MCF 10A (cell line): ENCODE data around the gene ROBO3. TPM values are rescaled to one million over a fixed set of nuclear protein-coding genes. Genes with fewer than 3 reads are reported as not detected.

Experiments
- BruUV-seq: library from RNA; stranded (reverse); fragments of 400-500 nt; replicated peaks from 2 replicates; lab custom pipeline; 2021; lab: Mats Ljungman, UMichigan
- CTCF ChIA-PET: fragments of 300-600 bp; sonication (Branson Sonifier 250); formaldehyde crosslinking; extraction: SDS; loops from one replicate; lab custom pipeline; 2021; ENCODE audit warnings: antibody characterized with exemption, inconsistent platforms; lab: Yijun Ruan, JAX
- POLR2A ChIA-PET: fragments of 300-600, 350-650 bp; sonication (Branson Sonifier 250); formaldehyde crosslinking; extraction: SDS; loops from one replicate; lab custom pipeline; 2020; ENCODE audit warnings: antibody characterized with exemption, inconsistent platforms; lab: Yijun Ruan, JAX
- DNase-seq: peaks from one replicate; pipeline ENCODE4 v3.0.0-alpha.2; 2018; ENCODE audit not compliant: unreplicated experiment
- H3K27ac Mint-ChIP-seq: one replicate; pipeline ENCODE4 v1.8.0; 2022; ENCODE audit warnings: mild to moderate bottlenecking, low read depth, mixed read lengths; ENCODE audit not compliant: unreplicated experiment
- H3K27me3 Mint-ChIP-seq: one replicate; pipeline ENCODE4 v1.8.0; 2022; ENCODE audit warnings: mixed read lengths; ENCODE audit not compliant: insufficient read depth, unreplicated experiment
- H3K36me3 Mint-ChIP-seq: one replicate; pipeline ENCODE4 v1.8.0; 2022; ENCODE audit warnings: mild to moderate bottlenecking, moderate library complexity, mixed read lengths; ENCODE audit not compliant: insufficient read depth, unreplicated experiment
- H3K4me1 Mint-ChIP-seq: one replicate; pipeline ENCODE4 v1.8.0; 2022; ENCODE audit warnings: mixed read lengths; ENCODE audit not compliant: insufficient read depth, unreplicated experiment
- H3K4me3 Mint-ChIP-seq: one replicate; pipeline ENCODE4 v1.8.0; 2022; ENCODE audit warnings: mild to moderate bottlenecking, moderate library complexity, mixed read lengths; ENCODE audit not compliant: unreplicated experiment
- H3K9me3 Mint-ChIP-seq: one replicate; pipeline ENCODE4 v1.8.0; 2022; ENCODE audit warnings: mixed read lengths; ENCODE audit not compliant: unreplicated experiment
- intact Hi-C: fragments of 100-400 bp; cut with micrococcal nuclease; formaldehyde crosslinking; loops from 2 replicates; pipeline ENCODE4 v1.14.1; 2022
- total RNA-seq: library from RNA; stranded (reverse); gene quantifications from 2 replicates; pipeline ENCODE4 v1.2.3, GENCODE V29; 2022
- TF ChIP-seq, protein P1 (sequence below): fragments of 200-600 bp; IDR thresholded peaks from one replicate; pipeline ENCODE4 v1.8.0; 2022; ENCODE audit warnings: antibody characterized with exemption, mild to moderate bottlenecking; ENCODE audit not compliant: unreplicated experiment

The ROBO3 gene
- total RNA-seq, 1 experiment from 2014 or later = 117 TPM

DNA sequence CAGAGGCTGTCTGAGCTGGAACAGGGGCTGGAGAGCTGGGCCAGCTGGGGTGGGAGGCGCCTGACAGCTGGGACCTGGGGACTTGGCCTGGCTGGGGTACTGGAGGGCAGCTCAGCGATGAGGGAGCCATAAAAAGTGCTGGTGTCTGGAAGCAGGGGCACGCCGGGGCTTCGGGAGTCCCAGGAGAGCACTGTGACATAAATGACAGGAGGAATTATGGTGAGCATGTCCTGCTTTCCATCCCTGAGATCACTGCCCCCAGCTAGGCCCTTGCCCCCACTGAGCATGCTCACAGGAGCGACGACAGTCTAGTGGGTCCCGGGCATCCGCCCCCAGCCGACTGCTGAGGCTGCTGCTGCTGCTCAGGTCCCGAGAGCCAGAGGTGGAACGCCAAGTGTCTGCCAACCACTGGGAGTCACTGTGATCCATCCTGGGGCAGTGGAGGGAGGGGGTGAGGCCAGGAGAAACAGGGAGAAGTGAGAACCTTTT, 26.2 kb downstream of the ROBO3 start:
- intact Hi-C loops = no loop called here
- TF ChIP-seq, protein P1, sequence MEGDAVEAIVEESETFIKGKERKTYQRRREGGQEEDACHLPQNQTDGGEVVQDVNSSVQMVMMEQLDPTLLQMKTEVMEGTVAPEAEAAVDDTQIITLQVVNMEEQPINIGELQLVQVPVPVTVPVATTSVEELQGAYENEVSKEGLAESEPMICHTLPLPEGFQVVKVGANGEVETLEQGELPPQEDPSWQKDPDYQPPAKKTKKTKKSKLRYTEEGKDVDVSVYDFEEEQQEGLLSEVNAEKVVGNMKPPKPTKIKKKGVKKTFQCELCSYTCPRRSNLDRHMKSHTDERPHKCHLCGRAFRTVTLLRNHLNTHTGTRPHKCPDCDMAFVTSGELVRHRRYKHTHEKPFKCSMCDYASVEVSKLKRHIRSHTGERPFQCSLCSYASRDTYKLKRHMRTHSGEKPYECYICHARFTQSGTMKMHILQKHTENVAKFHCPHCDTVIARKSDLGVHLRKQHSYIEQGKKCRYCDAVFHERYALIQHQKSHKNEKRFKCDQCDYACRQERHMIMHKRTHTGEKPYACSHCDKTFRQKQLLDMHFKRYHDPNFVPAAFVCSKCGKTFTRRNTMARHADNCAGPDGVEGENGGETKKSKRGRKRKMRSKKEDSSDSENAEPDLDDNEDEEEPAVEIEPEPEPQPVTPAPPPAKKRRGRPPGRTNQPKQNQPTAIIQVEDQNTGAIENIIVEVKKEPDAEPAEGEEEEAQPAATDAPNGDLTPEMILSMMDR = no peak
- Mint-ChIP-seq H3K27ac (no peak overlapping the region), H3K4me1 (peaks cover 4% of the 10 kb centered on the region), H3K4me3 (no peak overlapping the region), H3K9me3 (no peaks in the 10 kb centered on the region), H3K36me3 (no peaks in the 10 kb centered on the region), H3K27me3 (no peaks in the 10 kb centered on the region)
- DNase-seq = no peak
- no TSS peak for BruUV-seq
- CTCF ChIA-PET = interaction anchor here (0.7 to 2.2 kb wide), 4 partner anchors 9 to 28 kb away, joined by 3 to 12 read pairs (median 6); no protein-coding TSS in a partner anchor
- POLR2A ChIA-PET = interaction anchor here (0.5 to 1.6 kb wide), 2 partner anchors 9 to 54 kb away, joined by 3 to 5 read pairs; no protein-coding TSS in a partner anchor

GRCh38 chr11:124892146-124892545, 26.9 kb downstream of the ROBO3 start:
- intact Hi-C loops = no loop called here
- peaks cover 11% of the 10 kb centered on the region for H3K4me1 Mint-ChIP-seq
- ChIA-PET CTCF (interaction anchor here (0.5 to 0.9 kb wide), 3 partner anchors 9 to 27 kb away, joined by 3 to 4 read pairs (median 4); no protein-coding TSS in a partner anchor), POLR2A (interaction anchor here (1.1 to 1.6 kb wide), 2 partner anchors 8 to 15 kb away, joined by 5 to 6 read pairs; no protein-coding TSS in a partner anchor)
- H3K4me3 Mint-ChIP-seq = no peak overlapping the region
- no peak for DNase-seq
- H3K9me3 Mint-ChIP-seq = no peaks in the 10 kb centered on the region
- TF ChIP-seq, protein P1 = no peak
- no peak overlapping the region for H3K27ac Mint-ChIP-seq
- no peaks in the 10 kb centered on the region for H3K27me3 Mint-ChIP-seq
- BruUV-seq = no TSS peak
- H3K36me3 Mint-ChIP-seq = no peaks in the 10 kb centered on the region

DNA sequence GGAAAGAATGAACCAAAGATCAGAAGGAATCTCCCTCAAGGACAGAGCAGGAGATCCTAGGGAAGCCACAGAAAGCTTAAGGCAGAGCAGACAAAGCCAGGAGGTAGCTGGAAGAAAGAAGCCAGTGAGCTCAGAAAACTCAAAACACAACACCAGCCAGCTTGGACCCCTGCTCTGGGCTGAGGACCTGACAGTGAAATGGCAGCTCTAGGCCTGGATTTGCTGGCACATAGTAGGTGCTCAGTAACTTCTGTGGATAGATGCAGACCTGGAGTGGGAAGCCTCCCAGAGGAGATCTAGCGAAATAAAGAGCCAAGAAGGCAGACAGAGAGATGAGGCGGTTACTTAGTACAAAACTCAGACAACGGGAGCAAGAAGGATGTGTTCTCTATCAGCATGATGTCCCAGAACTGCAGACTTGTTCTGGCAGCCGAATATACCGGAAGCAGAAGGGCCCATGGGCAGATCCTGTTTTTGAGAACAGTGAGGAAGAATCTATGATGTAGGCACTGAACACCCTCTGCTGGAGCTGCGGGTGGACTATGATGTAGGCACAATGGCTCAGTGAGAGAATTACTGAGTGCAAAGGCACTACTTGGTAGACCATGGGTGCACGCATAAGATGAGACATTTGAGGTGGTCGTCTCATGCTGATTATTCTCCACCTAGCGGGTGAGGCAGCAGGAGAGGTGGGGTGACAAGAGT, 27.7 kb downstream of the ROBO3 start:
- POLR2A ChIA-PET = interaction anchor here (1.1 kb wide), 1 partner anchor 16 kb away, joined by 6 read pairs; no protein-coding TSS in a partner anchor
- DNase-seq = no peak
- Mint-ChIP-seq H3K9me3 (no peaks in the 10 kb centered on the region), H3K4me3 (no peak overlapping the region), H3K27ac (no peak overlapping the region), H3K27me3 (no peaks in the 10 kb centered on the region), H3K4me1 (peaks cover 19% of the 10 kb centered on the region), H3K36me3 (no peaks in the 10 kb centered on the region)
- intact Hi-C loops = no loop called here
- CTCF ChIA-PET = interaction anchor here (0.5 kb wide), 1 partner anchor 9 kb away, joined by 4 read pairs; no protein-coding TSS in a partner anchor
- BruUV-seq = no TSS peak
- TF ChIP-seq, protein P1 = no peak

DNA sequence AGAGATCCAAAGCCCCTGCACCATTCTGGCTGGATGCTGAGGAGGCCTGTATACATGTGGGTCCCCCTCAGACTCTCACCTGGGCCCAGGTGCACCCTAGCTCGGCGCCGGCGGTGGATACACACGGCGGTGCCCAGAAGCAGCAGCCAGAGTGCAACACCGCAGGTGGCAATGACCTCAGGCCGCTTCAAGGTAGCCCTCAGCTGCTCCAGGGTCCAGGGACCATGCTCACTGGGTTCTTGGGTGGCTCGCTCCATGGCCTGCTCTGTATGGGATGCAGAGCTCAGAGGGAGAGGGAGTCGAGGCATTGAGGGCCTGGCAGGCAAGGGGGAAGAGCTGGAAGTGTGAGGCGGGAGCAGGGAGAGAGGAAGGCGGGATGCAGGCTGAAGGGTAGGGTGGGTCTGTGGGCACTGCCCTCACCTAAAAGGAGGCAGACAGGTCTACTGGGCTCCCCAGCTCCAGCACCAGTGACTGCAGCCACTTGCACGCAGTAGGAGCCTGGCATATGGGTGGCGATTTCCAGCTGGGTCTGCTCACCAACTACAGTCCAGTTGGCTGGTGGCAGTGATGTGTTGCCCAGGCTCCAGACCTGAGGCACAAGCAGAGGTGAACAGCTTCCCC, 28.7 kb downstream of the ROBO3 start:
- Mint-ChIP-seq H3K4me1 (peaks cover 29% of the 10 kb centered on the region), H3K36me3 (no peaks in the 10 kb centered on the region), H3K9me3 (no peaks in the 10 kb centered on the region), H3K27ac (no peak overlapping the region), H3K27me3 (no peaks in the 10 kb centered on the region), H3K4me3 (no peak overlapping the region)
- TF ChIP-seq, protein P1 = no peak
- ChIA-PET CTCF (interaction anchor here (1.0 kb wide), 1 partner anchor 559 kb away, joined by 3 read pairs; no protein-coding TSS in a partner anchor), POLR2A (interaction anchor here (0.6 to 1.0 kb wide), 2 partner anchors 66 to 272 kb away, joined by 3 read pairs; partner anchors contain the start of gene TBRG1)
- no TSS peak for BruUV-seq
- no peak for DNase-seq
- intact Hi-C loops = no loop called here
